ENCODE data around the gene DNMT3B.
"Not testable (repeated sequence)": the region's sequence is repeated elsewhere in the genome, so short reads cannot be mapped to it uniquely, and the experiment has no call there.

Gene DNMT3B

GRCh38 chr20:32763202-32764004 is 1.2 kb downstream of the DNMT3B start:
- no peak for DNase-seq

- DNase-seq: no peak
Measured at GRCh38 chr20:32764005-32764960, 2.1 kb downstream of the DNMT3B start.

- DNase-seq: not testable (repeated sequence)
Measured at GRCh38 chr20:32765230-32765875, 3.2 kb downstream of the DNMT3B start.

- no peak for DNase-seq
Measured at GRCh38 chr20:32767418-32768198, 5.4 kb downstream of the DNMT3B start.

GRCh38 chr20:32772046-32772445 is 9.9 kb downstream of the DNMT3B start:
- DNase-seq: no peak

GRCh38 chr20:32773223-32773622 is 11.0 kb downstream of the DNMT3B start:
- DNase-seq: no peak

- no peak for DNase-seq
Measured at GRCh38 chr20:32773855-32774254, 11.7 kb downstream of the DNMT3B start.

- no peak for DNase-seq
Measured at GRCh38 chr20:32775336-32775991, 13.3 kb downstream of the DNMT3B start.

- DNase-seq: no peak
Measured at GRCh38 chr20:32777177-32777956, 15.2 kb downstream of the DNMT3B start.

GRCh38 chr20:32779500-32780211 is 17.5 kb downstream of the DNMT3B start:
- DNase-seq: no peak

- no peak for DNase-seq
Measured at GRCh38 chr20:32780278-32780677, 18.1 kb downstream of the DNMT3B start.

- DNase-seq: no peak
Measured at GRCh38 chr20:32780749-32781655, 18.8 kb downstream of the DNMT3B start.

- DNase-seq: no peak
Measured at GRCh38 chr20:32784369-32785080, 22.3 kb downstream of the DNMT3B start.

- DNase-seq: no peak
Measured at GRCh38 chr20:32786059-32786760, 24.0 kb downstream of the DNMT3B start.

- no peak for DNase-seq
Measured at GRCh38 chr20:32787168-32787567, 25.0 kb downstream of the DNMT3B start.

- peak; percentile 77 for DNase-seq
Measured at GRCh38 chr20:32789896-32790750, 27.9 kb downstream of the DNMT3B start.

GRCh38 chr20:32790751-32791057 is 28.5 kb downstream of the DNMT3B start:
- no peak for DNase-seq
